Peyer's patch (tissue), 4 donors: ENCODE data around the gene TCEANC2. TPM values are rescaled to one million over a fixed set of nuclear protein-coding genes. Genes with fewer than 3 reads are reported as not detected.

ENCODE experiments used
- DNase-seq, 3 donors: peaks; one replicate each; pipeline ENCODE4 v3.0.0-alpha.2; 2017 to 2019
- H3K27ac ChIP-seq, 4 donors: fragments of 200-600 bp; sonication (generic); one replicate each; pipeline ENCODE4 v1.5.1; 2016 to 2019
- H3K27me3 ChIP-seq, 2 donors: fragments of 200-600 bp; sonication (generic); one replicate each; pipeline ENCODE4 v1.5.1; 2019
- H3K36me3 ChIP-seq, 3 donors: fragments of 200-600 bp; sonication (generic); one replicate each; pipeline ENCODE4 v1.5.1; 2016 to 2019
- H3K4me1 ChIP-seq, 4 donors: fragments of 200-600 bp; sonication (generic); one replicate each; pipeline ENCODE4 v1.5.1; 2016 to 2019
- H3K4me3 ChIP-seq, 4 donors: fragments of 200-600 bp; sonication (generic); 1 replicate in 3 of 4; 2 replicates in 1 of 4; pipeline ENCODE4 v1.5.1; 2016 to 2019; ENCODE audit warnings: mild to moderate bottlenecking in 1 of 4
- H3K9me3 ChIP-seq, 4 donors: fragments of 200-600 bp; sonication (generic); one replicate each; pipeline ENCODE4 v1.5.1; 2016 to 2019; ENCODE audit warnings: mild to moderate bottlenecking in 1 of 4
- POLR2A ChIP-seq, 2 donors: fragments of 450-650 bp; IDR thresholded peaks; one replicate each; pipeline ENCODE4 v1.5.1; 2017; ENCODE audit warnings: antibody characterized with exemption in 2 of 2, mild to moderate bottlenecking in 2 of 2, moderate library complexity in 2 of 2
- total RNA-seq, 4 donors: library from RNA; depleted of rRNA; stranded (reverse); fragments of >200 nt; gene quantifications; one replicate each; pipeline ENCODE4 v1.1.0, GENCODE V29; 2016
- TF ChIP-seq, protein P1 (sequence below), 6 experiments: fragments of 450-650 bp in 4 of 6; fragments of 200-600 bp in 2 of 6; sonication (generic) in 1 of 6; IDR thresholded peaks; one replicate each; pipeline ENCODE4 v1.5.1; 2017 to 2019; ENCODE audit warnings: antibody characterized with exemption in 6 of 6, mild to moderate bottlenecking in 3 of 6, moderate library complexity in 1 of 6

Gene TCEANC2
- total RNA-seq, 4 donors from 2014 or later, result 3.0 to 6.6 (median 5.3) TPM

DNA sequence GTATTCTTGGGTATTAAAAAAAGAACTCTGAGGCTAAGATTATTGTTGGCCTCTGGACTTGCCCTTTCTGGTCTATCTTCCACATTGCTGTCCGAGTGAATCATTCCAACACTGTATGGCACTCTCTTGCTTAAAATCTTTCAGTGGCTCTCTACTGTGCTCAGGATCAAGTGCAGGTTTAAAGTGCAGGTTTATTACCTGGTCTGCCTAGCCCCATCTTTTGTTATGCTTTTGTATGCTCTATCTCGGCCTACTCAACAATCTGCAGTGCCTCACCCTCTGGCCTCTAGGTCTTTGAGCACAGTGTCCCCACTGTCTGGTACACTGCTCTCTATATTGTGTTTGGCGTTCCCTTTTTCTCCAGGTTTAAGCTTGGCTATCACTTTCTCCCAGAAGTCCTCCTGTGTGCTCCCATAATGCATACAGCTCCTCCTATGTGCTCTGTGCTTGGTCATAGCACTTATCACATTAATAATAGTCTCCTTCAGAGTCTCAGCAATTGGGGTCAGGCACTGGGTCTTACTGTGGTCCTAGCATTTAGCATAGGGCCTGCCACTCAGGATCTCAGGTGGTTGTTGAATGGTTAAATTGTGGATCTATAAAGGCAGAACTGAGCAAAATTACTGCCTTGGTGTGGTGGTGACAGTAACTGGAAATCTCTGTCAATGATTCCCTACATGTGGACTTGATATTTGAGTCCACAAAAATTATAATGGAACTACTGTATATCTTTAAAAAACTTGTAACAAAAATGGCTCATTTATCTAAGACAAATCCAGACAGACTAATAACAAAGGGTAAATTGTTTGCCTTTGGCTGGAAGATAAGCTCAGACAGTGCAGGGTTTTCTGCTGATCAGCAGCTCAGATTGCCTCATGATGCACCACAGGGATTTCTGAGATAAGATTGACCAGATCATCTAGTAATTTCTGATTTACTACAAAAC is 24.8 kb upstream of the TCEANC2 start:
- H3K27ac ChIP-seq, result no peak overlapping the region
- H3K4me1 ChIP-seq, result peaks cover 0 to 3% (median 0%) of the 10 kb centered on the region in 4 donors
- no peak overlapping the region for H3K4me3 ChIP-seq
- H3K9me3 ChIP-seq, result no peaks in the 10 kb centered on the region
- H3K36me3 ChIP-seq, result peaks cover 0 to 35% (median 0%) of the 10 kb centered on the region in 3 donors
- TF ChIP-seq, protein P1, sequence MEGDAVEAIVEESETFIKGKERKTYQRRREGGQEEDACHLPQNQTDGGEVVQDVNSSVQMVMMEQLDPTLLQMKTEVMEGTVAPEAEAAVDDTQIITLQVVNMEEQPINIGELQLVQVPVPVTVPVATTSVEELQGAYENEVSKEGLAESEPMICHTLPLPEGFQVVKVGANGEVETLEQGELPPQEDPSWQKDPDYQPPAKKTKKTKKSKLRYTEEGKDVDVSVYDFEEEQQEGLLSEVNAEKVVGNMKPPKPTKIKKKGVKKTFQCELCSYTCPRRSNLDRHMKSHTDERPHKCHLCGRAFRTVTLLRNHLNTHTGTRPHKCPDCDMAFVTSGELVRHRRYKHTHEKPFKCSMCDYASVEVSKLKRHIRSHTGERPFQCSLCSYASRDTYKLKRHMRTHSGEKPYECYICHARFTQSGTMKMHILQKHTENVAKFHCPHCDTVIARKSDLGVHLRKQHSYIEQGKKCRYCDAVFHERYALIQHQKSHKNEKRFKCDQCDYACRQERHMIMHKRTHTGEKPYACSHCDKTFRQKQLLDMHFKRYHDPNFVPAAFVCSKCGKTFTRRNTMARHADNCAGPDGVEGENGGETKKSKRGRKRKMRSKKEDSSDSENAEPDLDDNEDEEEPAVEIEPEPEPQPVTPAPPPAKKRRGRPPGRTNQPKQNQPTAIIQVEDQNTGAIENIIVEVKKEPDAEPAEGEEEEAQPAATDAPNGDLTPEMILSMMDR (IDR thresholded peaks at IDR 0.05), result no peak
- no peak for TF ChIP-seq POLR2A (IDR thresholded peaks at IDR 0.05)
- DNase-seq, result no peak
- H3K27me3 ChIP-seq, result no peaks in the 10 kb centered on the region

DNA sequence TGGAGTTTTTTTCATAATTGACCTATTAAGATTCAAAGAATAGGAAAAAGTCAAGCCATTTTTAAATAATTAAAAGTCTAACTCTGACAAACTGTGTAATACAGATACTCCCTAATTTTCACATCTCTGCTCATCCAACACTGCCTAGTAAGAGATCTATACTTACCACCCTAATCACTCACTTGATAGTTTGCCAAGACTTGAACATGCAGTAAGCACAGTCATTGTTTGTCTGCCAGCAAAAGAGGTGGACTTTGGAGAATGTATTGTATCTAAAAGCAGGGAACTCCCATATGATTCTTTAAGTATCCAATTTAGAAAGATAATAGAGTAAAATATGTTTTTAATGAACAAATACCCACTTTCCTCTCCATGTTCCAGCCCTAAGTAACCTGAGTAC is 15.9 kb upstream of the TCEANC2 start:
- no peak for TF ChIP-seq POLR2A (IDR thresholded peaks at IDR 0.05)
- TF ChIP-seq, protein P1 (IDR thresholded peaks at IDR 0.05), result no peak
- Histone ChIP-seq H3K27ac (no peak overlapping the region), H3K4me3 (no peak overlapping the region), H3K27me3 (no peaks in the 10 kb centered on the region), H3K9me3 (no peaks in the 10 kb centered on the region), H3K36me3 (peaks cover 0 to 100% (median 0%) of the 10 kb centered on the region in 3 donors), H3K4me1 (no peaks in the 10 kb centered on the region)
- DNase-seq, result no peak

DNA sequence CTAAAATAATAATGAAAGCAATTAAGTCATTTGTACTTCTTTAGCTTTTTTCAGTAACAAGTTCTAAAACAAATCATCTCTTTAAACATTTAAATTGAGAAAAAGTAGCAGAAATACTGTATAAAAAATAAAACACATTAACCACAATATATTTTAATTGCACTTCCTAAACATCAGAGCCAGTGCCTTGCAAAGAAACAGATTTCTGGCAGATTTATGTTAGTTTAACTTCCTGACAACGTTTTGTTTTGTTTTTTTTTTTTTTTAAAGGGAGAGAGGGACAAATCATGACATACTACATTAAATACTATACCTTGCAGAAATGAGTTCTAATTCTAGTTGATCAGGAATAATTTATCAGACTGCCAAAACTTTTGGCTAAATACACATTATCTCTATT is 11.6 kb upstream of the TCEANC2 start:
- H3K9me3 ChIP-seq, result no peaks in the 10 kb centered on the region
- DNase-seq, result no peak
- H3K36me3 ChIP-seq, result peaks cover 0 to 71% (median 0%) of the 10 kb centered on the region in 3 donors
- H3K4me1 ChIP-seq, result no peaks in the 10 kb centered on the region
- H3K27ac ChIP-seq, result no peak overlapping the region
- no peak overlapping the region for H3K4me3 ChIP-seq
- TF ChIP-seq, protein P1 (IDR thresholded peaks at IDR 0.05), result no peak
- no peak for TF ChIP-seq POLR2A (IDR thresholded peaks at IDR 0.05)
- H3K27me3 ChIP-seq, result no peaks in the 10 kb centered on the region

DNA sequence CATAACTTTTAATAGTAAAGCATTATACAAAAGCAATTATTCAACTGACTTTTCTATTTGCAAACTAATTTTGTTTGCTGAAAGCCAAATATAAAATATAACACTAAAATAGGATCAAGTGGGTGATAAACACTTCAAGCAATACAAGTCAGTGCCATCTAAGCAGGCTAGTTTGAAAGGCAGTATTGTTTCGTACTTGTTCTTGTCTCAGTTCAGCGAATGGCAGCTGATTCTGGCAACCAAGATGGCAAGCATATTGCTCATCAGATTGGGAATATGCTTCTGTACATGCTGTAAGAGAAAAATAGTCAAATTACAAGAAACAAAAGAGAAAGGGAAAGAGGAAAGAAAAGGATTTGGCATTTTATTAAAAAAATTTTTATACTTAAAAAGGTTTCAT is 7.9 kb upstream of the TCEANC2 start:
- peaks cover 0 to 34% (median 0%) of the 10 kb centered on the region in 3 donors for H3K36me3 ChIP-seq
- H3K27ac ChIP-seq, result no peak overlapping the region
- H3K4me1 ChIP-seq, result peaks cover 0 to 30% (median 13%) of the 10 kb centered on the region in 4 donors
- H3K27me3 ChIP-seq, result no peaks in the 10 kb centered on the region
- no peak for DNase-seq
- TF ChIP-seq, protein P1 (IDR thresholded peaks at IDR 0.05), result no peak
- TF ChIP-seq POLR2A (IDR thresholded peaks at IDR 0.05), result no peak
- H3K4me3 ChIP-seq, result no peak overlapping the region
- no peaks in the 10 kb centered on the region for H3K9me3 ChIP-seq

DNA sequence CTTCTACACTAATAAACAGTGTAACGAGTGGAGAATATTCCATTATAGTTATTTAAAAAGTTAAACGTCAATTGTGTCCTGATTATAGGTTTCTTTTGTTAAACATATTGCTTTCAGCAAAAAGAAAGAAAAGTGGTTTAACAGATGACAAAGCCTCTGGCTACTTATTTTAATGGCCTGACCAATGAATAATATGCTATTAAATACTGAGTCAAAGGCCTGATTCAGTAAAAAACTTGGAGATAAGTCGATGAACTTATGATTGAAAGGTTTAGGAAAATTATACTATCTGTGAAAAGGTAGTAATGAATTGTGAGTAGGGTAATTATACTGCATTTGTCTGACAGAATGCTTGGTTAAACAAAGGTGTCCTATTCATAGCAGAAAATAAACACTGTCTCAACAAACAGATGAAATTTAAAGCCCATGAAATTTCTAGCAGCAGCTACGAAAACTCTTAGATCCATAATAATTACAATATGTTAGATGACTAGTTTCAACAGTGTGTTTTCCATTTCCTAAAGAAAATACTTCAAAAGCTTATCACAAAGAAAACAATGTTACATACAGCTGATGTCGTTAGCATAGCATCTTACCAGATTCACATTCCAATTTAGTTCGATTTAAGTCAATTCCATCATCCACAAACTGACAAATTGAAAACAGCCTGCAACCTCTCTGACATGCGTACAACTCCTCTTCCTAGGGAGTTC is 6.6 kb upstream of the TCEANC2 start:
- H3K36me3 ChIP-seq, result peaks cover 0 to 21% (median 0%) of the 10 kb centered on the region in 3 donors
- H3K4me1 ChIP-seq, result peaks cover 0 to 44% (median 13%) of the 10 kb centered on the region in 4 donors
- no peak overlapping the region for H3K4me3 ChIP-seq
- TF ChIP-seq, protein P1 (IDR thresholded peaks at IDR 0.05), result no peak
- no peak for TF ChIP-seq POLR2A (IDR thresholded peaks at IDR 0.05)
- no peak overlapping the region for H3K27ac ChIP-seq
- H3K9me3 ChIP-seq, result no peaks in the 10 kb centered on the region
- H3K27me3 ChIP-seq, result no peaks in the 10 kb centered on the region
- no peak for DNase-seq
